H9 (cell line): ENCODE results near the gene SYT2. TPM values are rescaled to one million over a fixed set of nuclear protein-coding genes. Genes with fewer than 3 reads are reported as not detected.

Experiments
- DNase-seq: peaks from one replicate; pipeline ENCODE4 v3.0.0-alpha.2; 2017
- H2AFZ ChIP-seq: one replicate; pipeline ENCODE4 v1.6.1; 2013; ENCODE audit warnings: mild to moderate bottlenecking, low read length, control low read depth, moderate library complexity
- H2AK5ac ChIP-seq: 2 replicates; pipeline ENCODE4 v1.6.1; 2013; ENCODE audit warnings: low read length, control low read depth, mixed read lengths; ENCODE audit not compliant: insufficient read length
- H2BK120ac ChIP-seq: one replicate; pipeline ENCODE4 v1.6.1; 2013; ENCODE audit warnings: low read depth, mild to moderate bottlenecking, low read length, control low read depth, inconsistent platforms; ENCODE audit not compliant: poor library complexity, severe bottlenecking
- H2BK12ac ChIP-seq: 2 replicates; pipeline ENCODE4 v1.6.1; 2013; ENCODE audit warnings: low read length, control low read depth, mixed read lengths, low read depth; ENCODE audit not compliant: insufficient read length
- H2BK15ac ChIP-seq: 2 replicates; pipeline ENCODE4 v1.6.1; 2013; ENCODE audit warnings: low read depth, low read length, control low read depth
- H2BK20ac ChIP-seq: one replicate; pipeline ENCODE4 v1.6.1; 2013; ENCODE audit warnings: low read depth, mild to moderate bottlenecking, low read length, control low read depth, inconsistent platforms; ENCODE audit not compliant: poor library complexity, severe bottlenecking
- H2BK5ac ChIP-seq: 2 replicates; pipeline ENCODE4 v1.6.1; 2013; ENCODE audit warnings: low read length, control low read depth, mixed read lengths; ENCODE audit not compliant: insufficient read length
- H3K14ac ChIP-seq: 2 replicates; pipeline ENCODE4 v1.6.1; 2013; ENCODE audit warnings: low read length, control low read depth; ENCODE audit not compliant: insufficient read depth
- H3K18ac ChIP-seq: 2 replicates; pipeline ENCODE4 v1.6.1; 2013; ENCODE audit warnings: low read depth, mild to moderate bottlenecking, mixed read lengths, low read length, control low read depth; ENCODE audit not compliant: insufficient read length
- H3K23ac ChIP-seq: 2 replicates; pipeline ENCODE4 v1.6.1; 2013; ENCODE audit warnings: low read length, control low read depth, mixed read lengths, low read depth; ENCODE audit not compliant: insufficient read length
- H3K23me2 ChIP-seq: 2 replicates; pipeline ENCODE4 v1.6.1; 2013; ENCODE audit warnings: low read depth, mild to moderate bottlenecking, mixed read lengths, low read length, control low read depth; ENCODE audit not compliant: insufficient read length, poor library complexity, severe bottlenecking
- H3K27ac ChIP-seq: 2 replicates; pipeline ENCODE4 v1.5.1; 2013; ENCODE audit warnings: low read length, control low read depth, mixed read lengths, low read depth; ENCODE audit not compliant: insufficient read length
- H3K27me3 ChIP-seq: 2 replicates; pipeline ENCODE4 v1.6.1; 2013; ENCODE audit warnings: low read length, control low read depth, inconsistent platforms; ENCODE audit not compliant: insufficient read depth
- H3K4ac ChIP-seq: 2 replicates; pipeline ENCODE4 v1.6.1; 2013; ENCODE audit warnings: low read depth, mild to moderate bottlenecking, control low read depth, inconsistent platforms, low read length, moderate library complexity
- H3K4me1 ChIP-seq: 2 replicates; pipeline ENCODE4 v1.6.1; 2013; ENCODE audit warnings: low read length, control low read depth, inconsistent platforms; ENCODE audit not compliant: insufficient read depth
- H3K4me2 ChIP-seq: 2 replicates; pipeline ENCODE4 v1.6.1; 2013; ENCODE audit warnings: low read length, control low read depth, mixed read lengths; ENCODE audit not compliant: insufficient read length, insufficient read depth
- H3K56ac ChIP-seq: 2 replicates; pipeline ENCODE4 v1.6.1; 2013; ENCODE audit warnings: low read depth, mild to moderate bottlenecking, mixed read lengths, low read length, control low read depth; ENCODE audit not compliant: insufficient read length
- H3K79me1 ChIP-seq: 2 replicates; pipeline ENCODE4 v1.6.1; 2013; ENCODE audit warnings: low read depth, mild to moderate bottlenecking, moderate library complexity, low read length, control low read depth, inconsistent platforms; ENCODE audit not compliant: insufficient read depth, poor library complexity, severe bottlenecking
- H3K79me2 ChIP-seq: 2 replicates; pipeline ENCODE4 v1.6.1; 2013; ENCODE audit warnings: low read length, control low read depth, inconsistent platforms; ENCODE audit not compliant: insufficient read depth
- H3K9ac ChIP-seq: 2 replicates; pipeline ENCODE4 v1.6.1; 2013; ENCODE audit warnings: low read length, control low read depth, mixed read lengths; ENCODE audit not compliant: insufficient read length; ENCODE audit errors: extremely low read depth
- H3K9me3 ChIP-seq: one replicate; pipeline ENCODE4 v1.6.1; 2013; ENCODE audit warnings: low read depth, low read length, inconsistent platforms; ENCODE audit not compliant: control insufficient read depth
- H3T11ph ChIP-seq: one replicate; pipeline ENCODE4 v1.6.1; 2013; ENCODE audit warnings: mild to moderate bottlenecking, low read length, control low read depth, inconsistent platforms
- H4K20me1 ChIP-seq: one replicate; pipeline ENCODE4 v1.6.1; 2013; ENCODE audit not compliant: control insufficient read depth, insufficient read length, insufficient read depth
- H4K5ac ChIP-seq: 2 replicates; pipeline ENCODE4 v1.6.1; 2013; ENCODE audit warnings: low read depth, mild to moderate bottlenecking, mixed read lengths, low read length, control low read depth; ENCODE audit not compliant: insufficient read length
- H4K8ac ChIP-seq: replicated peaks from 2 replicates; pipeline ENCODE4 v1.6.1; 2013; ENCODE audit warnings: low read length, control low read depth, mixed read lengths, low read depth; ENCODE audit not compliant: insufficient read length
- H4K91ac ChIP-seq: 2 replicates; pipeline ENCODE4 v1.6.1; 2013; ENCODE audit warnings: low read depth, mild to moderate bottlenecking, moderate library complexity, mixed read lengths, low read length, control low read depth; ENCODE audit not compliant: insufficient read length
- H3K27ac Mint-ChIP-seq, 3 experiments: 2 replicates in 2 of 3; 3 replicates in 1 of 3; pipeline ENCODE4 v1.8.0; 2020 to 2021; ENCODE audit warnings: mixed read lengths in 3 of 3, mild to moderate bottlenecking in 1 of 3, moderate library complexity in 1 of 3
- H3K27me3 Mint-ChIP-seq: 2 replicates; pipeline ENCODE4 v1.8.0; 2021; ENCODE audit warnings: low read depth, mild to moderate bottlenecking, moderate library complexity, mixed read lengths
- H3K36me3 Mint-ChIP-seq, 3 experiments: 2 replicates in 2 of 3; 3 replicates in 1 of 3; pipeline ENCODE4 v1.8.0; 2020 to 2021; ENCODE audit warnings: low read depth in 3 of 3, mixed read lengths in 3 of 3; ENCODE audit not compliant: insufficient read depth in 1 of 3
- H3K4me1 Mint-ChIP-seq, 2 experiments: 2 replicates each; pipeline ENCODE4 v1.8.0; 2020; ENCODE audit warnings: mixed read lengths in 2 of 2
- H3K4me3 Mint-ChIP-seq, 2 experiments: 2 replicates in 1 of 2; 3 replicates in 1 of 2; pipeline ENCODE4 v1.8.0; 2020 to 2021; ENCODE audit warnings: mild to moderate bottlenecking in 2 of 2, mixed read lengths in 2 of 2, moderate library complexity in 1 of 2
- H3K9me3 Mint-ChIP-seq, 2 experiments: 2 replicates in 1 of 2; 3 replicates in 1 of 2; pipeline ENCODE4 v1.8.0; 2020; ENCODE audit warnings: mild to moderate bottlenecking in 2 of 2, mixed read lengths in 2 of 2, moderate library complexity in 1 of 2
- WGBS: extraction: QIAGEN DNeasy Blood & Tissue Kit; methylation state at CpG from one replicate; pipeline ENCODE4 v1.1.7; 2013; ENCODE audit warnings: missing lambda C conversion rate, low lambda C conversion rate, mixed read lengths; ENCODE audit not compliant: insufficient read length; ENCODE audit errors: extremely low coverage; 5-methylcytosine and 5-hydroxymethylcytosine counted together
- total RNA-seq: library from RNA; stranded (reverse); gene quantifications from 2 replicates; pipeline ENCODE4 v1.2.1, GENCODE V29; 2021
- TF ChIP-seq, protein P1 (sequence below): fragments of 200-600 bp; sonication (generic); conservative IDR thresholded peaks from 3 replicates; pipeline ENCODE4 v1.8.0; 2021; ENCODE audit warnings: antibody characterized with exemption, mild to moderate bottlenecking

Gene SYT2
- total RNA-seq, 1 experiment from 2014 or later, result 3.3 TPM

- H2AFZ ChIP-seq, result no peak overlapping the region
- no peak overlapping the region for H4K91ac ChIP-seq
- H3K14ac ChIP-seq, result no peak overlapping the region
- no peak overlapping the region for H3K18ac ChIP-seq
- no peak overlapping the region for H3K4ac ChIP-seq
- no peak overlapping the region for H2BK5ac ChIP-seq
- H4K8ac ChIP-seq, result no peak overlapping the region
- no peak overlapping the region for H3T11ph ChIP-seq
- peak overlapping the region; percentile 18 for H2BK12ac ChIP-seq
- H3K56ac ChIP-seq, result no peak overlapping the region
- no peak overlapping the region for H2AK5ac ChIP-seq
- peaks cover 22% of the 10 kb centered on the region; the same call in 1 of the 2 replicates for H3K4me1 ChIP-seq
- TF ChIP-seq, protein P1, sequence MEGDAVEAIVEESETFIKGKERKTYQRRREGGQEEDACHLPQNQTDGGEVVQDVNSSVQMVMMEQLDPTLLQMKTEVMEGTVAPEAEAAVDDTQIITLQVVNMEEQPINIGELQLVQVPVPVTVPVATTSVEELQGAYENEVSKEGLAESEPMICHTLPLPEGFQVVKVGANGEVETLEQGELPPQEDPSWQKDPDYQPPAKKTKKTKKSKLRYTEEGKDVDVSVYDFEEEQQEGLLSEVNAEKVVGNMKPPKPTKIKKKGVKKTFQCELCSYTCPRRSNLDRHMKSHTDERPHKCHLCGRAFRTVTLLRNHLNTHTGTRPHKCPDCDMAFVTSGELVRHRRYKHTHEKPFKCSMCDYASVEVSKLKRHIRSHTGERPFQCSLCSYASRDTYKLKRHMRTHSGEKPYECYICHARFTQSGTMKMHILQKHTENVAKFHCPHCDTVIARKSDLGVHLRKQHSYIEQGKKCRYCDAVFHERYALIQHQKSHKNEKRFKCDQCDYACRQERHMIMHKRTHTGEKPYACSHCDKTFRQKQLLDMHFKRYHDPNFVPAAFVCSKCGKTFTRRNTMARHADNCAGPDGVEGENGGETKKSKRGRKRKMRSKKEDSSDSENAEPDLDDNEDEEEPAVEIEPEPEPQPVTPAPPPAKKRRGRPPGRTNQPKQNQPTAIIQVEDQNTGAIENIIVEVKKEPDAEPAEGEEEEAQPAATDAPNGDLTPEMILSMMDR, result no peak
- H3K27ac Mint-ChIP-seq, result peak overlapping the region; percentile 47 to 86 (median 80); a peak in 5 of 7 replicates
- no peaks in the 10 kb centered on the region for H3K9me3 ChIP-seq
- no peak overlapping the region for H3K9ac ChIP-seq
- no peaks in the 10 kb centered on the region for H3K9me3 Mint-ChIP-seq
- H3K79me2 ChIP-seq, result no peaks in the 10 kb centered on the region
- H3K23me2 ChIP-seq, result no peaks in the 10 kb centered on the region
- WGBS, result no CpG with 5 or more reads among the region's 2 CpGs
- no peaks in the 10 kb centered on the region for H3K27me3 Mint-ChIP-seq
- no peaks in the 10 kb centered on the region; a peak in 1 of 7 replicates for H3K36me3 Mint-ChIP-seq
- H3K79me1 ChIP-seq, result no peaks in the 10 kb centered on the region
- no peak overlapping the region for H2BK120ac ChIP-seq
- DNase-seq, result no peak
- H3K4me3 Mint-ChIP-seq, result no peak overlapping the region
- no peak overlapping the region for H3K4me2 ChIP-seq
- no peak overlapping the region for H2BK15ac ChIP-seq
- H3K4me1 Mint-ChIP-seq, result peaks cover 50 to 58% of the 10 kb centered on the region in 2 experiments
- no peak overlapping the region for H4K5ac ChIP-seq
- H2BK20ac ChIP-seq, result no peak overlapping the region
- H3K27me3 ChIP-seq, result no peaks in the 10 kb centered on the region
- H3K27ac ChIP-seq, result no peak overlapping the region
- H3K23ac ChIP-seq, result no peak overlapping the region
- no peaks in the 10 kb centered on the region for H4K20me1 ChIP-seq
Measured at GRCh38 chr1:202565890-202566602, 144.2 kb downstream of the SYT2 start.
